Measurements from ENCODE around the gene PLBD2. TPM values are rescaled to one million over a fixed set of nuclear protein-coding genes. Genes with fewer than 3 reads are reported as not detected.

The PLBD2 gene
- total RNA-seq, 2 donors from 2014 or later: 17.8 to 18.4 TPM

DNA sequence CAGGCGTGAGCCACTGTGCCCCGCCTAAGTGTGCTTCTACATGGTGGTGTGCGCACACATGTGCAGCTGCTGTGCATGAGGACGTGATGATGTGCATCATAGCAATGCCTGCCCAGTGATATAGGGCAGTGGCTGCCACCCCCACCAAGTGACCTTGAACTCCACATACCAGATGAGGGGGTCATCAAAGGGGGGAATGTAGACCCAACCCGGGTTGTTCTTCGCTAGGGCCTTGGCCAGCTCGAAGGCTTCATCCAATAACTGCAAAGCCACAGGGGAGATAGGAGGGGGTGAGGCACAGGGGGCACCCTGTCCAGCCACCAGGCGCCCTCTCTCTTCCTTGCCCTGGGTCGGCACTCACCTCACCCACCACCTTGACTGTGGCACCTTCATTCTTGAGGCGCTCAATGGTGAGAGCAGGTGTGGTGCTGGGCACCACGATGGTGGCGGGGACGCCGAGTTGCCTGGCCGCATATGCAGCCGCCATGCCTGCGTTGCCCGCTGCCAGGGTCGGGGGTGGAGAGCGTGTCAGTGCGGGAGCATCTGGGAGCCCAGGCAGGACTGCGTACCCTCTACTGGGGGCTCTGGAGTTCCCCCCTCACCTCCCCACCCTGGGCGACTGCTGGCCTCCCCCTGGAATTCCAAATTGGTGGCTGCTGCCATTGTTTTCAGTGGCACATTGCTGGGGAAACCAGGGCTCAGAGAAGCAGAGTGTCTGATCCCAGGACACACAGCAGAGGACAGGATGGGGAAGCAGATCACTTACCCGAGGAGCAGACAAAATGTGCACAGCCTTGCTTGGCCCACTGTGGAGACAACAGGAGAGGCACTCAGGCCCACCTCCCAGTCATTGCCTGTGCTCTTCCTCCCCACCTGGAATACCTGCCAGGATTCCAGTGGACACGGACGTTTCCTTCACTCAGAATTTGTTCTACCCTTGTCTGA is 40.2 kb downstream of the PLBD2 start:
- intact Hi-C loops (cut with DNase I): no loop called here
- Histone ChIP-seq H3K4me1 (peaks cover 2% of the 10 kb centered on the region), H3K27me3 (peaks cover 0 to 7% of the 10 kb centered on the region in 2 donors), H3K27ac (no peak overlapping the region), H3K9me3 (no peaks in the 10 kb centered on the region), H3K36me3 (replicated peaks in 1 of 2; ENCODE audit: insufficient read depth in 1 of 2, low read depth in 2 of 2) (no peaks in the 10 kb centered on the region), H3K4me3 (no peak overlapping the region)
- ATAC-seq (no peak), DNase-seq (no peak)
- no peak for TF ChIP-seq POLR2A (IDR thresholded peaks at IDR 0.05)
- TF ChIP-seq, protein P1, sequence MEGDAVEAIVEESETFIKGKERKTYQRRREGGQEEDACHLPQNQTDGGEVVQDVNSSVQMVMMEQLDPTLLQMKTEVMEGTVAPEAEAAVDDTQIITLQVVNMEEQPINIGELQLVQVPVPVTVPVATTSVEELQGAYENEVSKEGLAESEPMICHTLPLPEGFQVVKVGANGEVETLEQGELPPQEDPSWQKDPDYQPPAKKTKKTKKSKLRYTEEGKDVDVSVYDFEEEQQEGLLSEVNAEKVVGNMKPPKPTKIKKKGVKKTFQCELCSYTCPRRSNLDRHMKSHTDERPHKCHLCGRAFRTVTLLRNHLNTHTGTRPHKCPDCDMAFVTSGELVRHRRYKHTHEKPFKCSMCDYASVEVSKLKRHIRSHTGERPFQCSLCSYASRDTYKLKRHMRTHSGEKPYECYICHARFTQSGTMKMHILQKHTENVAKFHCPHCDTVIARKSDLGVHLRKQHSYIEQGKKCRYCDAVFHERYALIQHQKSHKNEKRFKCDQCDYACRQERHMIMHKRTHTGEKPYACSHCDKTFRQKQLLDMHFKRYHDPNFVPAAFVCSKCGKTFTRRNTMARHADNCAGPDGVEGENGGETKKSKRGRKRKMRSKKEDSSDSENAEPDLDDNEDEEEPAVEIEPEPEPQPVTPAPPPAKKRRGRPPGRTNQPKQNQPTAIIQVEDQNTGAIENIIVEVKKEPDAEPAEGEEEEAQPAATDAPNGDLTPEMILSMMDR (IDR thresholded peaks at IDR 0.05): no peak
- 55 to 68% methylated on average over 9 to 25 of the region's 26 CpGs for WGBS, 2 donors

DNA sequence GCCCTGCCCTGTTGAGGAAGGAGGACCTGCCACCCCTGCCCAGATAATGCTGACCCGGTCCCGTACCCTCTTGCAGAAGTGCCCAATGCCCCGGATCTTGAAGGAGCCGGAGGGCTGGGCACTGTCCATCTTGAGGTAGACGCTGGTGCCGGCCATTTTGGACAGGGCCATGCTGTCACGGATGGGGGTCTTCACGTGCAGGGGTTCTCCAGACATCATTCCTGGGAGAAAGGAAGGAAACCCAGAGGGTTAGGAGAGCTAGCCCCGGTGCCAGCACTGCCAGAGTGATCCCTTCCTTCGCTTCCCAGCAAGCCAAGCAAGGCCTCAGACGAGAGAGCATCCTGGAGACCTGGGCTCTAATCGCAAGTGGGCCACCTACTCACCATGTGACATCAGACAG is 41.1 kb downstream of the PLBD2 start:
- no peaks in the 10 kb centered on the region for H3K36me3 ChIP-seq (replicated peaks in 1 of 2; ENCODE audit: insufficient read depth in 1 of 2, low read depth in 2 of 2)
- ATAC-seq (no peak), DNase-seq (no peak)
- H3K27ac ChIP-seq: no peak overlapping the region
- TF ChIP-seq POLR2A (IDR thresholded peaks at IDR 0.05): no peak
- TF ChIP-seq, protein P1 (IDR thresholded peaks at IDR 0.05): no peak
- 75 to 90% methylated on average over 8 to 12 of the region's 12 CpGs for WGBS, 2 donors
- H3K4me1 ChIP-seq: peaks cover 11% of the 10 kb centered on the region
- no peak overlapping the region for H3K4me3 ChIP-seq
- H3K27me3 ChIP-seq: peaks cover 0 to 7% of the 10 kb centered on the region in 2 donors
- intact Hi-C loops (cut with DNase I): no loop called here
- H3K9me3 ChIP-seq: no peaks in the 10 kb centered on the region

DNA sequence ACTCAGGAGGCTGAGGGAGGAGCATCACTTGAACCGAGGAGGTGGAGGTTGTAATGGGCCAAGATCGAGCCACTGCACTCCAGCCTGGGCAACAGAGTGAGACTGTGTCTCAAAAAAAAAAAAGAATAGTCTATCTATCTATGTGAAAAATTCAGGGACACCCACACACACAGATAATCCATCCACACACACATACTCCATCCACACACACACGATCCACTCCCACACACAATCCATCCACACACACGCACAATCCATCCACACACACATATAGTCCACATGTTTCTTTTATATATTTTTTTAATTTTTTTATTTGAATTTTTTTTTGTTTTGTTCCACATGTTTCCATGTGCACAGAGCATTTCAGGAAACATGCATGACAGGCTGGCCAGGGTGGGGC is 42.0 kb downstream of the PLBD2 start:
- H3K4me1 ChIP-seq: peaks cover 13% of the 10 kb centered on the region
- TF ChIP-seq, protein P1 (IDR thresholded peaks at IDR 0.05): no peak
- no peak for TF ChIP-seq POLR2A (IDR thresholded peaks at IDR 0.05)
- H3K9me3 ChIP-seq: no peaks in the 10 kb centered on the region
- DNase-seq (no peak), ATAC-seq (no peak)
- H3K36me3 ChIP-seq (replicated peaks in 1 of 2; ENCODE audit: insufficient read depth in 1 of 2, low read depth in 2 of 2): no peaks in the 10 kb centered on the region
- peaks cover 0 to 7% of the 10 kb centered on the region in 2 donors for H3K27me3 ChIP-seq
- H3K4me3 ChIP-seq: no peak overlapping the region
- intact Hi-C loops (cut with DNase I): no loop called here
- H3K27ac ChIP-seq: no peak overlapping the region
- WGBS, 2 donors: 75 to 84% methylated on average over 4 of the region's 4 CpGs

DNA sequence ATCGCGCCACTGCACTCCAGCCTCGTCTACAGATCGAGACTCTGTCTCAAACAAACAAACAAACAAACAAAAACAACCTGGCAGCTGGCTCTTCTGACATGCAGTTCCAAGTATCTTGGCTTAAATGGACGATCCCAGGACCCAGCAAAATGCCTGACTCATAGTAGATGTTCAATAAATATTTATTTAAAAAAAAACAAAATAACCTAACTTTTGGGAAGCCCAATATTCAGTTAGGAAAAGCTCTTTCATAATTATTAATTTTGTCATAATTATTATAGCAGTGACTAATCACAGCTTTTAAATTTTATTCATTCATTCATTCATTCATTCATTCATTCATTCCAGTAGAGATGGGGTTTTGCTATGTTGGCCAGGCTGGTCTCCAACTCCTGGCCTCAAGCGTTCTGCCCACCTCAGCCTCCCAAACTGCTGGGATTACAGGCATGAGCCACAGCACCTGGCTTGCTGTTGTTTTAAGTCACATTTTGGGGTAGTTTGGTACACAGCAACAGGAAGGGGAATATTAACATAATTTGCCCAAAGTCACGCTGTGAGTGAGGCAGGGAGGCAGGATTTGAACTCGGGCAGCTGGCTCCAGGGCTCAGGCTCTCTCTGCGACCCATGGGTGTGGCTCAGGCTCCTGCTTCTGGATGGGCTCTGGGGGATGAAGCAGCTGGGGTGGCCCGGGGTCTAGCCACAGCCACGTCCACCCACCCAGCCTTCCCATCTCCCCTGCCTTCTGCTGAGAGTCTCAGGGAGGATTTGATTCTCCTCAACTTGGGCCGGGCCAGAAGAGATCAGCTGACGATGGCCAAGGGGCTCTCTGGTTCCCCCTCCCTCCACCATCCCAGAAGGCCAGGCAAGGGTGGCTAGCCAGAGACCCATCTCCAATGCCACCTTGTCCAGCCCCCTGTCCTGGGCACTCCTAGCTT is 42.9 kb downstream of the PLBD2 start:
- Histone ChIP-seq H3K27me3 (peaks cover 0 to 7% of the 10 kb centered on the region in 2 donors), H3K9me3 (no peaks in the 10 kb centered on the region), H3K4me3 (no peak overlapping the region), H3K36me3 (replicated peaks in 1 of 2; ENCODE audit: insufficient read depth in 1 of 2, low read depth in 2 of 2) (no peaks in the 10 kb centered on the region), H3K4me1 (peaks cover 13% of the 10 kb centered on the region), H3K27ac (no peak overlapping the region)
- intact Hi-C loops (cut with DNase I): no loop called here
- 75% methylated on average over 10 to 13 of the region's 13 CpGs for WGBS, 2 donors
- ATAC-seq (no peak), DNase-seq (no peak)
- TF ChIP-seq, protein P1 (IDR thresholded peaks at IDR 0.05): no peak

All from body of pancreas (tissue), 4 donors.